K562 treated with DMSO at 1 percent for 24 hours (cell line): Measurements from ENCODE around the gene TNC. TPM values are rescaled to one million over a fixed set of nuclear protein-coding genes. Genes with fewer than 3 reads are reported as not detected.

ENCODE experiments used
- total RNA-seq: library from RNA; unstranded; fragments of 300-600 nt; gene quantifications from 2 replicates; pipeline ENCODE4 v1.2.3, GENCODE V29; 2022; ENCODE audit warnings: low read depth; ENCODE audit not compliant: insufficient read depth

TNC gene
- 0.15 and 0.80 TPM in 2 replicates for total RNA-seq

DNA sequence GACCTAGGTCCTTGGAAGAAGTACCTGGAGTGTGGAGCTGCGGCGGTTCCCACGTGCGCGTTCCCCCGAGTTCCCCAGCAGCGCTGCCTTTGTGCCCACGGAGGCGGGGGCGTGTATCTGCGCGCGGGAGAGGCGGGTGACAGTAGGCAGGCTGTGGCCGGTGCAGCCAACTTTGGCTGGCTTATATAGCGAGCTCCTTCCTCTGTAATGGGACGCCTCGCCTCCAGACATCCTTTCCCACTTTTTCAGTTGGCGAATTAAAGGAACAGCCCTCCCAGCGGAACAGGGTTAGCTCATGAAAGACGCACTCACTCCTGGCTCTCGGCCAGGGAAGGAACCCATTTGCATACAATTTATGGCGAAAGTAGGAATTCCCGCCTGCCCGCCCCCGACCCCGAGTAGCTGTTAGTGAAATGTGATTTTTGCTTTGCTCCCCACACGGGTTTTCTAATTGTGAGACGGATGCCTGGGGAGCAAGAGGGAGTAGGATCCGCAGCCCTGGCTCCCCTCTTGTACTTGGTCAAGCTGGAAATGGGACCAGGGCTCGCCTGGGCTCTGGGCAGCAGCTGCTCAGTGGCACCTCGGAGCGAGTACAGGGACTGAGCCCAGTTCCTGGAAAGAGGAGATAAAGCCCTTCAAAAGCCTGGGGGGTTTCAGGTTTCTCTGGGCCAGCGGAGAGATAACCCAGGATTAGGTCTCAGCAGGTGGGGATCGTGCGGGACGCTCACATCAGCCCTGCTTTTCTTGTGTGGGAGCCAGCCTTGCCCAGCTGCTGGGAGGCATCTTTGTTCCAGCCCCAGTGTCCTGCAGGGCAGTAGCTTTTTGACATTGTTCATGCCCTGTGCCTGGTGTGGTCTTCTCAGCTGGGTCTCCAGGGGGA lies at the start of gene TNC:
TNC (minus strand) TSS at position 159 of the 880 bp plus-strand sequence. CDS start 27,139 bp downstream, outside the sequence.

Other genes with a start within 250 kb of the TNC start
- gene TNFSF8, start 187.6 kb downstream of the TNC start, total RNA-seq = not detected in 2 replicates